Ascending aorta (tissue), 2 donors: ENCODE measurements around the gene CDV3. TPM values are rescaled to one million over a fixed set of nuclear protein-coding genes. Genes with fewer than 3 reads are reported as not detected.

Experiments
- DNase-seq, 2 donors: peaks; one replicate each; pipeline ENCODE4 v3.0.0-alpha.2; 2019; ENCODE audit warnings: low spot score in 2 of 2
- H3K27ac ChIP-seq, 2 donors: fragments of 200-600 bp; sonication (generic); one replicate each; pipeline ENCODE4 v1.5.1; 2016 to 2017; ENCODE audit warnings: mild to moderate bottlenecking in 1 of 2
- H3K27me3 ChIP-seq: fragments of 200-600 bp; sonication (generic); one replicate; pipeline ENCODE4 v1.5.1; 2017
- H3K36me3 ChIP-seq, 2 donors: fragments of 200-600 bp; sonication (generic); one replicate each; pipeline ENCODE4 v1.5.1; 2016
- H3K4me1 ChIP-seq, 2 donors: fragments of 200-600 bp; sonication (generic); one replicate each; pipeline ENCODE4 v1.5.1; 2016 to 2017; ENCODE audit warnings: mild to moderate bottlenecking in 1 of 2
- H3K4me3 ChIP-seq, 2 donors: fragments of 200-600 bp; sonication (generic); one replicate each; pipeline ENCODE4 v1.5.1; 2016 to 2017; ENCODE audit warnings: mild to moderate bottlenecking in 1 of 2
- H3K9me3 ChIP-seq, 2 donors: fragments of 200-600 bp; sonication (generic); one replicate each; pipeline ENCODE4 v1.5.1; 2016
- intact Hi-C: fragments of 100-400 bp; cut with DNase I; formaldehyde crosslinking; loops from one replicate; pipeline ENCODE4 v1.15.1; 2023
- total RNA-seq: library from RNA; depleted of rRNA; stranded (reverse); fragments of >200 nt; gene quantifications from one replicate; pipeline ENCODE4 v1.1.0, GENCODE V29; 2016
- TF ChIP-seq, protein P1 (sequence below), 3 experiments: fragments of 200-600 bp in 2 of 3; fragments of 450-650 bp in 1 of 3; sonication (generic) in 2 of 3; IDR thresholded peaks; one replicate each; pipeline ENCODE4 v1.5.1; 2016 to 2019; ENCODE audit warnings: antibody characterized with exemption in 3 of 3, mild to moderate bottlenecking in 1 of 3, moderate library complexity in 1 of 3

The CDV3 gene
- total RNA-seq, 1 donor from 2014 or later, result 24.6 TPM

DNA sequence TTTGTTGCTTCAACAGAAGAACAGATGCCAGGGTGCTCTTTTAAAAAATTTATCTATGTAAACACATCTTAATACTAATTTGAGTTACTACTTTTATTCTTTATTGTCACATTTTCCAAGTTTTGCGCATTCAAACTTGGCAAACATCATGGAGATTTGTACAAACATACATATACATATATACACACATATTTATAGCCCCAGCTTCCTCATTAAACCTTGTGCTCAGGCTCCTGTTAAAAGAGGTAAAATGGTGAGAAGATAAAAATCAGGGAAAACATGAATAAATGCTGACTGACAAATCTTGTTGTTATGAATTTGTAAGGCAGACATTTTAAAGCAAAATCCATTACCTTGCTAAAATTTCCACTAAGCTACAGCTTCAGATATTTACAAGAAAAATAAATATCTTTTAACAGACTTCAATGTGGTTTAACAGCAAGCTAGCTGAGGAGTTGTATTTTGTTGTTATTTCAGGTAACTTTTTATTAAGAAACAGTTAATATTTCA, 27.1 kb downstream of the CDV3 start:
- no peaks in the 10 kb centered on the region for H3K9me3 ChIP-seq
- DNase-seq, result no peak
- intact Hi-C loops, result no loop called here

DNA sequence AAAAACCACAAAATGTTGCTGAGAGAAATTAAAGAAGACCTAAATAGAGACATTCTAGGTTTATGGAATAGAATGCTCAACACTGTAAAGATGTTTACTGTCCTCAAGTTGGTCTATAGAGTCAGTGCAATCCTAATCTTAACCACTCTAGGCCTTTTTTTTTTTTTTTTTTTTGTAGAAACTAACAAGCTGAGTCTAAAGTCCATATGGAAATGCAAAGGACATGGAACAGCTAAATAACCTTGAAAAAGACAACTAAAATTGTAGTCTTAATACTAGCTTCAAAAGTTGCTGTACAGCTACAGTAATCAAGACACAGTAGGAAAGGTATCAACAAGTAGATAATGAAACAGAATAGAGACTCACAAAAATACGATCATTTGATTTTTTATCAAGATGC, 32.9 kb downstream of the CDV3 start:
- no peaks in the 10 kb centered on the region for H3K9me3 ChIP-seq
- H3K27ac ChIP-seq, result no peak overlapping the region
- intact Hi-C loops, result no loop called here
- TF ChIP-seq, protein P1, sequence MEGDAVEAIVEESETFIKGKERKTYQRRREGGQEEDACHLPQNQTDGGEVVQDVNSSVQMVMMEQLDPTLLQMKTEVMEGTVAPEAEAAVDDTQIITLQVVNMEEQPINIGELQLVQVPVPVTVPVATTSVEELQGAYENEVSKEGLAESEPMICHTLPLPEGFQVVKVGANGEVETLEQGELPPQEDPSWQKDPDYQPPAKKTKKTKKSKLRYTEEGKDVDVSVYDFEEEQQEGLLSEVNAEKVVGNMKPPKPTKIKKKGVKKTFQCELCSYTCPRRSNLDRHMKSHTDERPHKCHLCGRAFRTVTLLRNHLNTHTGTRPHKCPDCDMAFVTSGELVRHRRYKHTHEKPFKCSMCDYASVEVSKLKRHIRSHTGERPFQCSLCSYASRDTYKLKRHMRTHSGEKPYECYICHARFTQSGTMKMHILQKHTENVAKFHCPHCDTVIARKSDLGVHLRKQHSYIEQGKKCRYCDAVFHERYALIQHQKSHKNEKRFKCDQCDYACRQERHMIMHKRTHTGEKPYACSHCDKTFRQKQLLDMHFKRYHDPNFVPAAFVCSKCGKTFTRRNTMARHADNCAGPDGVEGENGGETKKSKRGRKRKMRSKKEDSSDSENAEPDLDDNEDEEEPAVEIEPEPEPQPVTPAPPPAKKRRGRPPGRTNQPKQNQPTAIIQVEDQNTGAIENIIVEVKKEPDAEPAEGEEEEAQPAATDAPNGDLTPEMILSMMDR (IDR thresholded peaks at IDR 0.05), result no peak
- no peaks in the 10 kb centered on the region for H3K27me3 ChIP-seq
- H3K4me1 ChIP-seq, result no peaks in the 10 kb centered on the region
- DNase-seq, result no peak
- H3K36me3 ChIP-seq, result peaks cover 8 to 29% of the 10 kb centered on the region in 2 donors
- no peak overlapping the region for H3K4me3 ChIP-seq

More for the DNA sequence above, 27.1 kb downstream of the CDV3 start:
- Histone ChIP-seq H3K4me3 (no peak overlapping the region), H3K27ac (no peak overlapping the region), H3K27me3 (no peaks in the 10 kb centered on the region), H3K36me3 (peaks cover 0 to 4% of the 10 kb centered on the region in 2 donors), H3K4me1 (no peaks in the 10 kb centered on the region)
- TF ChIP-seq, protein P1 (IDR thresholded peaks at IDR 0.05), result no peak

DNA sequence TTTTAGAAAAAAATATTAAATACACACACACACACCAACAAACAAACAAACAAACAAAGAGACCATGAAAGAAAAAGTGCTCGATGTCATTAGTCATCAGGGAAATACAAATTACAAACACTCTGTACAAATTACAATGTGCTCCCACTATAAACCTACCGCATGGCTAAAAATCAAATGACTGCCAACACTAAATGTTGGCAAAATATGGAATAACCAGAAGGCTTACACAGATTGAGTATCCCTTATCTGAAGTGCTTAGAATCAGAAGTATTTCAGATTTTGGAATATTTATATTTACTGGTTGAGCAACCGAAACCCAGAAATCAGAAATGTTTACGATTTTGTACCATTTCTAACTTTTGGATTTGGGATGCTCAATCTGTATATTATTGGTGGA, 33.4 kb downstream of the CDV3 start:
- TF ChIP-seq, protein P1 (IDR thresholded peaks at IDR 0.05), result no peak
- H3K36me3 ChIP-seq, result peaks cover 10 to 32% of the 10 kb centered on the region in 2 donors
- intact Hi-C loops, result no loop called here

DNA sequence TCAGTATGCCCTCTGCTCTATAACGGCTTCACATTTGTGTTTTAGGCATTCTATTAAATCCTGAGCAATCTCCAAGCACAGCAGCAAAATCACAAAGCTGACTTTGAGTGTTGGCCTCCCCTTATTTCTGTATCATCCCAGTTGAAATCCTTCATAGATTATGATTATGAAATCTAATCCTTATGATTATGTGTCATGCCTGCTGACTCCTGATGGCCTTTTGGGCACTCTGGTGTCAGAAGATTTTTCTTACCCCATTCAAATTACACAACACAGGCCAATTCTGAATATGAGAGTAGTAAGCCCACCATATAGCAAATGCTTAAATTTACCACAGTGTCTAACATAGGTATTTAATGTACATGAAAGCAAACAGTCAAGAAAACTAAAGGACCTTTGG, 34.3 kb downstream of the CDV3 start:
- Histone ChIP-seq H3K27me3 (no peaks in the 10 kb centered on the region), H3K27ac (no peak overlapping the region), H3K9me3 (no peaks in the 10 kb centered on the region), H3K36me3 (peaks cover 15 to 37% of the 10 kb centered on the region in 2 donors), H3K4me3 (no peak overlapping the region), H3K4me1 (no peaks in the 10 kb centered on the region)
- TF ChIP-seq, protein P1 (IDR thresholded peaks at IDR 0.05), result no peak
- no peak for DNase-seq
- intact Hi-C loops, result no loop called here

More for the DNA sequence above, 33.4 kb downstream of the CDV3 start:
- H3K27me3 ChIP-seq, result no peaks in the 10 kb centered on the region
- H3K9me3 ChIP-seq, result no peaks in the 10 kb centered on the region
- no peak overlapping the region for H3K4me3 ChIP-seq
- no peak overlapping the region for H3K27ac ChIP-seq
- no peaks in the 10 kb centered on the region for H3K4me1 ChIP-seq
- no peak for DNase-seq

DNA sequence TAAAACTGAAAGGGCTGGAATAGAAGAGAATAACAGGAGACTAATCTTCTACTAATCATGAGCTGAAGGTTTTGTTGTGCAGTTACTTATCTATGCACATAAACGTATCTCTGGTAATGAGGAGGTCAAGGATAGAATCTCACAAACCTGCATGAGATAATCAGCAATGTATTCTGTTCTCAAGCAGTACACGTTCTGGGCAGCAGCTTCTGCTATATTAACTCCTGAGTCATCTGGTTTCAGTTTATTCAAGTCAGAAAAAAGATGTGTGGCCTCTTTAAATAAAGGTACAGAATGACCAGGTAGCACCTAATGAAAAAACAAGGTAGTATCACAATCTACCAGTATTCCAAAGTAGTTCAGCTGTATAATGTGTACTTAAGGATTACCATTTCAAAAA, 34.9 kb downstream of the CDV3 start:
- no peaks in the 10 kb centered on the region for H3K4me1 ChIP-seq
- H3K27me3 ChIP-seq, result no peaks in the 10 kb centered on the region
- TF ChIP-seq, protein P1 (IDR thresholded peaks at IDR 0.05), result no peak
- DNase-seq, result no peak
- no peak overlapping the region for H3K4me3 ChIP-seq
- peaks cover 15 to 37% of the 10 kb centered on the region in 2 donors for H3K36me3 ChIP-seq
- H3K9me3 ChIP-seq, result no peaks in the 10 kb centered on the region
- intact Hi-C loops, result no loop called here
- no peak overlapping the region for H3K27ac ChIP-seq

DNA sequence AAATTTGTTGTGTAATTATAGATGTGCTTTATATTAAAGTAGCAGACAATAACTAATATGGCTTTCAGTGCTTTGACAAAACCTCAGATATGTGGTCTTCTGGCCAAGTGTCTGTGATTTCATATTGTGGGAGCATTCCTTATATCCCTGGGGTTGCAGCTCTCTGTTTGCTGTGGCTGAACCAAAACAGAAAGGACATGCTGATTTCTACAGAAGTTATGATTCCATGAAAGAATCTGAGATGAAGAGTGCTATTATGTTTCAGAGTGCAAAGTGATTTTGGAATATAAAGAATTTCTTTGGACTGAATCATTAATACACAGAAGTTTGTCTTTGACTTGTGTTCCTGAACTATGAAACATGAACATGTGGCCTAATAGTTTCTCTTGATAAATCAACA, 36.5 kb downstream of the CDV3 start:
- intact Hi-C loops, result no loop called here
- TF ChIP-seq, protein P1 (IDR thresholded peaks at IDR 0.05), result no peak
- Histone ChIP-seq H3K36me3 (peaks cover 15 to 37% of the 10 kb centered on the region in 2 donors), H3K4me3 (no peak overlapping the region), H3K4me1 (no peaks in the 10 kb centered on the region), H3K27me3 (no peaks in the 10 kb centered on the region), H3K9me3 (no peaks in the 10 kb centered on the region), H3K27ac (no peak overlapping the region)
- DNase-seq, result no peak
